ENCODE results near the gene SUDS3.

Gene SUDS3

GRCh38 chr12:118459110-118459509 is 82.8 kb downstream of the SUDS3 start:
- H3K36me3 ChIP-seq (ENCODE audit: control insufficient read depth in 1 of 2, insufficient read depth in 2 of 2, low read length in 2 of 2): no peaks in the 10 kb centered on the region
- no peaks in the 10 kb centered on the region for H3K4me1 ChIP-seq (ENCODE audit: control insufficient read depth in 1 of 2, insufficient read depth in 2 of 2, low read length in 2 of 2)
- no peak overlapping the region for H3K27ac ChIP-seq (ENCODE audit: low read length)
- H3K4me3 ChIP-seq (ENCODE audit: low read depth in 1 of 2, low read length in 2 of 2): no peak overlapping the region
- H3K27me3 ChIP-seq (ENCODE audit: low read depth, low read length): no peaks in the 10 kb centered on the region
- peaks cover 0 to 5% of the 10 kb centered on the region in 2 donors for H3K9me3 ChIP-seq (ENCODE audit: control insufficient read depth in 1 of 2, low read length in 2 of 2)

GRCh38 chr12:118463677-118464076 is 87.3 kb downstream of the SUDS3 start:
- no peaks in the 10 kb centered on the region for H3K27me3 ChIP-seq (ENCODE audit: low read depth, low read length)
- H3K9me3 ChIP-seq (ENCODE audit: control insufficient read depth in 1 of 2, low read length in 2 of 2): peaks cover 0 to 2% of the 10 kb centered on the region in 2 donors
- H3K27ac ChIP-seq (ENCODE audit: low read length): no peak overlapping the region
- H3K36me3 ChIP-seq (ENCODE audit: control insufficient read depth in 1 of 2, insufficient read depth in 2 of 2, low read length in 2 of 2): no peaks in the 10 kb centered on the region
- no peak overlapping the region for H3K4me3 ChIP-seq (ENCODE audit: low read depth in 1 of 2, low read length in 2 of 2)
- H3K4me1 ChIP-seq (ENCODE audit: control insufficient read depth in 1 of 2, insufficient read depth in 2 of 2, low read length in 2 of 2): no peaks in the 10 kb centered on the region

GRCh38 chr12:118465706-118466105 is 89.4 kb downstream of the SUDS3 start:
- Histone ChIP-seq H3K4me3 (ENCODE audit: low read depth in 1 of 2, low read length in 2 of 2) (no peak overlapping the region), H3K27me3 (ENCODE audit: low read depth, low read length) (no peaks in the 10 kb centered on the region), H3K36me3 (ENCODE audit: control insufficient read depth in 1 of 2, insufficient read depth in 2 of 2, low read length in 2 of 2) (no peaks in the 10 kb centered on the region), H3K9me3 (ENCODE audit: control insufficient read depth in 1 of 2, low read length in 2 of 2) (no peaks in the 10 kb centered on the region), H3K27ac (ENCODE audit: low read length) (no peak overlapping the region), H3K4me1 (ENCODE audit: control insufficient read depth in 1 of 2, insufficient read depth in 2 of 2, low read length in 2 of 2) (no peaks in the 10 kb centered on the region)
